ENCODE results near the gene VAC14. TPM values are rescaled to one million over a fixed set of nuclear protein-coding genes. Genes with fewer than 3 reads are reported as not detected.

VAC14 gene
- total RNA-seq, 4 donors from 2014 or later, result 20.1 to 47.8 (median 39.0) TPM

DNA sequence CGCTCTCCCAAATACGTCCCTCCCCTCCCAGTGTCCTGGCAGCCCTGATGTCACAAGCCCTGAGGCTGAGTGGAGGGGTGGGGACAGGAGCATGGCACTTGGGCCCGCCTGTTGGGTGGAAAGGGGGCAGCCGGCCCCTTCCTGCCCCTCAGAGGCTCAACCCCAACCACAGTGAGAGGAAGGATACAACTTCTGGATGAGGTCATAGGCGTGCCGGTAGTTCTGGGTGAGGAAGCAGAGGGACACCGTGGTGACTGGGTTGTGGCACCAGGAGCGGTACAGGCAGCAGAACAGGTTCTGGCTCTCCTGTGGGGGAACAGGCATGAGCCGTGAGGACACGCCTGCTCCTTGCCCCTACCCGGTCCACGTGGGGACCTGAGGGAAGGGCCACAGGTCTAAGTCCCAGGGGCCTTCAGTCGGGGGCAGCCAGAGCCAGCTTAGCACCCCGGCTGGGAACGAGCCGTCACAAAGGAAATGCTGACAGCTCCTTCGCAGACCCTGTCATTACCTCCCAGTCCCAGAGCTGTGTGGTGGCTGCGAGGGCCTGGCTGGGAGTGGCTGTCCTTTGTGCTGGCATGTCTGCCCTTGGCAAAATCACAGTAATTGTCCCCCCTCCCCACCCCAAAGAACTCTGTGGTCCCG is 103.9 kb downstream of the VAC14 start:
- intact Hi-C loops (cut with DNase I; ENCODE audit: low total_unique reads), result no loop called here
- WGBS, 2 donors, result 30 to 36% methylated on average over 15 to 19 of the region's 19 CpGs
- DNase-seq (ENCODE audit: low spot score in 2 of 2), result no peak
- no peak overlapping the region for H3K4me3 ChIP-seq (ENCODE audit: low read depth, poor library complexity, severe bottlenecking)
- no peak for TF ChIP-seq CTCF (IDR thresholded peaks at IDR 0.05)
- TF ChIP-seq POLR2A (IDR thresholded peaks at IDR 0.05), result no peak

DNA sequence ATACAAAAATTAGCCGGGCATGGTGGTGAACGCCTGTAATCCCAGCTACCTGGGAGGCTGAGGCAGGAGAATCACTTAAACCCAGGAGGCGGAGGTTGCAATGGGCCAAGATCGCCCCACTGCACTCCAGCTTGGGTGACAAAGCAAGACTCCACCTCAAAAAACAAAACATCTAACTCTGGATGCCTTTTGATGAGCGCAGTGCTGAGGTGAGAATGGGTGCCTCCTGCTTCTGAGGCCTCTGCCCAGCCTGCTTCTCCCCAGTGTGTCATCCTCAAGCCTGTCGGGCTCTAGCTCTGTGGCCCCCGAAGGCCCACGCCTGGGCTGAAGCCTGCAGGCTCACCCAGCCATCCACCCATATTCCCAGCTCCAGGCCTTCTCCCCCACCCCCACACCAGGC is 104.6 kb downstream of the VAC14 start:
- intact Hi-C loops (cut with DNase I; ENCODE audit: low total_unique reads), result no loop called here
- TF ChIP-seq POLR2A (IDR thresholded peaks at IDR 0.05) (no peak), CTCF (IDR thresholded peaks at IDR 0.05) (no peak)
- 88 to 91% methylated on average over 8 of the region's 8 CpGs for WGBS, 2 donors
- no peak for DNase-seq (ENCODE audit: low spot score in 2 of 2)
- no peak overlapping the region for H3K4me3 ChIP-seq (ENCODE audit: low read depth, poor library complexity, severe bottlenecking)

- intact Hi-C loops (cut with DNase I; ENCODE audit: low total_unique reads), result no loop called here
- TF ChIP-seq CTCF (IDR thresholded peaks at IDR 0.05), result no peak
- WGBS, 2 donors, result 51 to 54% methylated on average over 10 to 11 of the region's 14 CpGs
- no peak overlapping the region for H3K4me3 ChIP-seq (ENCODE audit: low read depth, poor library complexity, severe bottlenecking)
- DNase-seq (ENCODE audit: low spot score in 2 of 2), result no peak
These were observed 105.5 kb downstream of the VAC14 start for GRCh38 chr16:70695331-70696070.

- TF ChIP-seq POLR2A (IDR thresholded peaks at IDR 0.05) (no peak), CTCF (IDR thresholded peaks at IDR 0.05) (no peak)
- no peak overlapping the region for H3K4me3 ChIP-seq (ENCODE audit: low read depth, poor library complexity, severe bottlenecking)
- intact Hi-C loops (cut with DNase I; ENCODE audit: low total_unique reads), result no loop called here
- no peak for DNase-seq (ENCODE audit: low spot score in 2 of 2)
- 63 to 100% methylated on average over 1 to 4 of the region's 4 CpGs for WGBS, 2 donors
These were observed 106.1 kb downstream of the VAC14 start for GRCh38 chr16:70694868-70695218.

DNA sequence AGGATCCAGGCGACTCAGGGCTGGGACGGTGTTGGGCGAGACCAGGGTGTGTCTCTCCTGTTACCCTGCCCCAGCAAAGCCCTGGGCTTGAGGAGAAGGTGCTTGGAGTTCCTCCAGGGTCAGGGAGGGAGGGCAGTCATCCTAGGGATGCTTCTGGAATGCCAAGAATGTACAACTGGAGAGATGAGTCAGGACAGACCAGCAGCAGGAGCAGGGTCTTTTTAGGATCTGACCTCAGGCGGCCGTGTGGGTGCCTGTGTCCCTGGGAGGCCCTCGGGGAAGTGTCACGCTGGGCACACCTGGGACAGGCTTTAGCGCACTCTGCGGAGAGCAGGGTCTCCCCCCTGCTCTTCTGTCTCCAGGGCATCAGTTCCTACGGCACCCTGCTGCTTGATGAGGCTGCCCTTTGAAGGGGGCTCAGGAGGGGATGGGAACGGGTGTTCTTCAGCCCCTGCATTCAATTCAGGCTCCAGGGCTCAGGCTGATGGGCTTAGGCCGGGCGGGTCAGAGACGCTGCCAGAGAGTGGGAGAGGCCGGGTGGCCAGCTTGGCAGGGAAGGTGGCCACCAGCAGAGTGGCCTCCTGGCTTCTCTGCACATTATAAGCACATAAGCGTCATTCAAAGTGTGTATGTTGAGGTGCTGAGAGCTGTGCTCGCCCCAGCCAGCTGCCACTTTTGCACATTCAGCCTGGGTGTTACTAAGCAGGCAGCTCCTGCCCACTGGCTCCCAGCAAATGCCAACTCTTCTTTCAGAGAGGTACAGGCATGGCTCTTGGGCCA is 106.7 kb downstream of the VAC14 start:
- WGBS, 2 donors, result 49 to 57% methylated on average over 16 to 17 of the region's 17 CpGs
- H3K4me3 ChIP-seq (ENCODE audit: low read depth, poor library complexity, severe bottlenecking), result no peak overlapping the region
- intact Hi-C loops (cut with DNase I; ENCODE audit: low total_unique reads), result no loop called here
- TF ChIP-seq CTCF (IDR thresholded peaks at IDR 0.05), result no peak
- TF ChIP-seq POLR2A (IDR thresholded peaks at IDR 0.05), result no peak
- DNase-seq (ENCODE audit: low spot score in 2 of 2), result no peak

Data from lower leg skin (tissue), 4 donors.